A204.1 (cell line): ENCODE results near the gene PTPN14.
"Not testable (repeated sequence)": the region's sequence is repeated elsewhere in the genome, so short reads cannot be mapped to it uniquely, and the experiment has no call there.

Source experiments
- FAIRE-seq: peaks from 2 replicates; lab custom pipeline; 2012; peaks lifted over from hg19 to GRCh38; lab: Jason Lieb, UNC

The PTPN14 gene

GRCh38 chr1:214394569-214394968 lies 156.8 kb downstream of the PTPN14 start:
- not testable (repeated sequence) for FAIRE-seq

GRCh38 chr1:214393086-214393485 lies 158.3 kb downstream of the PTPN14 start:
- FAIRE-seq: no peak

GRCh38 chr1:214391873-214392645 lies 159.3 kb downstream of the PTPN14 start:
- no peak for FAIRE-seq

- no peak for FAIRE-seq
Measured at GRCh38 chr1:214389734-214390133, 161.7 kb downstream of the PTPN14 start.

GRCh38 chr1:214386747-214387146 lies 164.7 kb downstream of the PTPN14 start:
- no peak for FAIRE-seq

- no peak for FAIRE-seq
Measured at GRCh38 chr1:214386333-214386732, 165.1 kb downstream of the PTPN14 start.

GRCh38 chr1:214385428-214385827 lies 166.0 kb downstream of the PTPN14 start:
- FAIRE-seq: no peak

GRCh38 chr1:214384373-214385079 lies 166.9 kb downstream of the PTPN14 start:
- FAIRE-seq: no peak

GRCh38 chr1:214383381-214384372 lies 167.7 kb downstream of the PTPN14 start:
- FAIRE-seq: no peak

GRCh38 chr1:214380986-214381695 lies 170.3 kb downstream of the PTPN14 start:
- no peak for FAIRE-seq

- no peak for FAIRE-seq
Measured at GRCh38 chr1:214380396-214380795, 171.0 kb downstream of the PTPN14 start.

- no peak for FAIRE-seq
Measured at GRCh38 chr1:214379236-214379970, 172.0 kb downstream of the PTPN14 start.

GRCh38 chr1:214378492-214378891 lies 172.9 kb downstream of the PTPN14 start:
- no peak for FAIRE-seq

- no peak for FAIRE-seq
Measured at GRCh38 chr1:214377886-214378285, 173.5 kb downstream of the PTPN14 start.

GRCh38 chr1:214377485-214377884 lies 173.9 kb downstream of the PTPN14 start:
- FAIRE-seq: no peak

- FAIRE-seq: no peak
Measured at GRCh38 chr1:214372092-214372491, 179.3 kb downstream of the PTPN14 start.

- FAIRE-seq: no peak
Measured at GRCh38 chr1:214370615-214371014, 180.8 kb downstream of the PTPN14 start.

- FAIRE-seq: no peak
Measured at GRCh38 chr1:214369364-214369763, 182.0 kb downstream of the PTPN14 start.

- no peak for FAIRE-seq
Measured at GRCh38 chr1:214367841-214368240, 183.6 kb downstream of the PTPN14 start.

- no peak for FAIRE-seq
Measured at GRCh38 chr1:214364786-214365295, 186.6 kb downstream of the PTPN14 start.

GRCh38 chr1:214364386-214364785 lies 187.0 kb downstream of the PTPN14 start:
- no peak for FAIRE-seq
